Ureter (tissue), 1 donor: ENCODE data around the gene KCTD6. TPM values are rescaled to one million over a fixed set of nuclear protein-coding genes. Genes with fewer than 3 reads are reported as not detected.

Experiments
- total RNA-seq: library from RNA; stranded (reverse); gene quantifications from one replicate; pipeline ENCODE4 v1.2.4, GENCODE V29; 2023
- donor health status: DM: yes; HTN: yes; CAD: no.

The KCTD6 gene
- total RNA-seq, 1 donor from 2014 or later = 11.4 TPM

Other genes with a start within 250 kb of the KCTD6 start
- gene RPP14, start 185.9 kb upstream of the KCTD6 start, total RNA-seq = 17.0 TPM
- gene HTD2, start 185.6 kb upstream of the KCTD6 start, total RNA-seq = 7.4 TPM
- gene PXK, start 159.2 kb upstream of the KCTD6 start, total RNA-seq = 26.8 TPM
- 42.2 TPM for gene PDHB, start 58.3 kb upstream of the KCTD6 start, total RNA-seq
- 12.8 TPM for gene ACOX2, start 45.1 kb downstream of the KCTD6 start, total RNA-seq
- 102 TPM for gene FAM107A, start 85.3 kb downstream of the KCTD6 start, total RNA-seq
- 41.3 TPM for gene FAM3D, start 174.7 kb downstream of the KCTD6 start, total RNA-seq